NB4 (cell line): ENCODE data around the gene FRMD1.

Source experiments
- CTCF ChIP-seq: IDR thresholded peaks from one replicate; pipeline ENCODE4 v1.5.1; 2012; ENCODE audit warnings: low read depth, low read length
- MYC ChIP-seq: IDR thresholded peaks from 2 replicates; pipeline ENCODE4 v1.6.1; 2011; ENCODE audit warnings: low read depth, low read length
- POLR2A ChIP-seq: IDR thresholded peaks from 2 replicates; pipeline ENCODE4 v1.6.1; 2011; ENCODE audit warnings: mild to moderate bottlenecking; ENCODE audit not compliant: insufficient read length; ENCODE audit errors: extremely low read depth
- TF ChIP-seq, protein P1 (sequence below): IDR thresholded peaks from 2 replicates; pipeline ENCODE4 v1.6.1; 2011; ENCODE audit warnings: low read depth, low read length

GRCh38 chr6:168061269-168062210, 17.5 kb downstream of the FRMD1 start:
- TF ChIP-seq CTCF (no peak), MYC (no peak), POLR2A (no peak)
- TF ChIP-seq, protein P1, sequence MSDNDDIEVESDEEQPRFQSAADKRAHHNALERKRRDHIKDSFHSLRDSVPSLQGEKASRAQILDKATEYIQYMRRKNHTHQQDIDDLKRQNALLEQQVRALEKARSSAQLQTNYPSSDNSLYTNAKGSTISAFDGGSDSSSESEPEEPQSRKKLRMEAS, result no peak
